Measurements from ENCODE around the gene ARFRP1. TPM values are rescaled to one million over a fixed set of nuclear protein-coding genes. Genes with fewer than 3 reads are reported as not detected.

Gene ARFRP1
- total and polyA plus RNA-seq, 2 of the 13 experiments (the other 11 are each of a cell fraction or from before 2014, with no cell fraction given): 32.0 to 51.1 TPM

DNA sequence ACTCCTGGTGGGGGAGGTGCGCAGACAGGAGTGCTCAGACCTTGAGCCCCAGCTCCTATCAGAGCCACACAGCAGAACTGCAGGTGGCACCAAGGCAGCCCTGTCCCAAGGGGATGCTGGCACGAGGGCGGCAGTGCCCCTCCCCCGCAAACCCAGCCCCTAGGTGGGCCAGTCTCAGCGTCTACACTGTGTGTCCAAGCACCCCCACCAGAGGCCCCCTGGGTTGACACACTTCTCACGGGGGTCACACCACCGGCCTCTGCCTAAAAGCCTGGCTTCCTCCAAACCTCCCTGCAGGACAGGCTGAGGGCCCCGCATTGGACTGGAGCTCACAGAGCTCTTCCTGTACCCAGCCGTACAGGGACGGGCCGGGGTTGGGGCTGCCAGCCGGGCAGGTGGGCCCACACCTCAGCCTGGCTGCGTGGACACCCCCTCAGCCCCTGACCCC is 39.9 kb upstream of the ARFRP1 start (continued):
- TF ChIP-seq, protein P1, sequence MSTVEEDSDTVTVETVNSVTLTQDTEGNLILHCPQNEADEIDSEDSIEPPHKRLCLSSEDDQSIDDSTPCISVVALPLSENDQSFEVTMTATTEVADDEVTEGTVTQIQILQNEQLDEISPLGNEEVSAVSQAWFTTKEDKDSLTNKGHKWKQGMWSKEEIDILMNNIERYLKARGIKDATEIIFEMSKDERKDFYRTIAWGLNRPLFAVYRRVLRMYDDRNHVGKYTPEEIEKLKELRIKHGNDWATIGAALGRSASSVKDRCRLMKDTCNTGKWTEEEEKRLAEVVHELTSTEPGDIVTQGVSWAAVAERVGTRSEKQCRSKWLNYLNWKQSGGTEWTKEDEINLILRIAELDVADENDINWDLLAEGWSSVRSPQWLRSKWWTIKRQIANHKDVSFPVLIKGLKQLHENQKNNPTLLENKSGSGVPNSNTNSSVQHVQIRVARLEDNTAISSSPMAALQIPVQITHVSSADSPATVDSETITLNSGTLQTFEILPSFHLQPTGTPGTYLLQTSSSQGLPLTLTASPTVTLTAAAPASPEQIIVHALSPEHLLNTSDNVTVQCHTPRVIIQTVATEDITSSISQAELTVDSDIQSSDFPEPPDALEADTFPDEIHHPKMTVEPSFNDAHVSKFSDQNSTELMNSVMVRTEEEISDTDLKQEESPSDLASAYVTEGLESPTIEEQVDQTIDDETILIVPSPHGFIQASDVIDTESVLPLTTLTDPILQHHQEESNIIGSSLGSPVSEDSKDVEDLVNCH (CRISPR knock-in tag; IDR thresholded peaks at IDR 0.05): no peak
- TF ChIP-seq SALL2 (CRISPR knock-in tag; IDR thresholded peaks at IDR 0.05): 0 out of 2 replicates have a peak, but pooled peaks have one; percentile 28
- no peak for TF ChIP-seq ZNF672 (CRISPR knock-in tag; IDR thresholded peaks at IDR 0.05)
- TF ChIP-seq ZNF501 (CRISPR knock-in tag; IDR thresholded peaks at IDR 0.05): 0 out of 2 replicates have a peak, but pooled peaks have one; percentile 21
- no peak for TF ChIP-seq TAF15 (IDR thresholded peaks at IDR 0.05; ENCODE audit: low read depth, low read length, poor library complexity, severe bottlenecking)
- no peak for TF ChIP-seq KLF16 (CRISPR knock-in tag; IDR thresholded peaks at IDR 0.05)
- TF ChIP-seq, protein P2, sequence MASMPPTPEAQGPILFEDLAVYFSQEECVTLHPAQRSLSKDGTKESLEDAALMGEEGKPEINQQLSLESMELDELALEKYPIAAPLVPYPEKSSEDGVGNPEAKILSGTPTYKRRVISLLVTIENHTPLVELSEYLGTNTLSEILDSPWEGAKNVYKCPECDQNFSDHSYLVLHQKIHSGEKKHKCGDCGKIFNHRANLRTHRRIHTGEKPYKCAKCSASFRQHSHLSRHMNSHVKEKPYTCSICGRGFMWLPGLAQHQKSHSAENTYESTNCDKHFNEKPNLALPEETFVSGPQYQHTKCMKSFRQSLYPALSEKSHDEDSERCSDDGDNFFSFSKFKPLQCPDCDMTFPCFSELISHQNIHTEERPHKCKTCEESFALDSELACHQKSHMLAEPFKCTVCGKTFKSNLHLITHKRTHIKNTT (CRISPR knock-in tag; IDR thresholded peaks at IDR 0.05): no peak
- peak; percentile 4; the same call in 1 of the 2 replicates for TF ChIP-seq ZFX (CRISPR knock-in tag; IDR thresholded peaks at IDR 0.05; ENCODE audit: low read depth)
- 0 out of 2 replicates have a peak, but pooled peaks have one; percentile 43 for TF ChIP-seq WIZ (CRISPR knock-in tag; IDR thresholded peaks at IDR 0.05)
- no peak for TF ChIP-seq ZNF747 (CRISPR knock-in tag; IDR thresholded peaks at IDR 0.05; ENCODE audit: borderline replicate concordance)
- no peak for TF ChIP-seq ZNF7 (CRISPR knock-in tag; IDR thresholded peaks at IDR 0.05)
- no peak for TF ChIP-seq MEIS2 (CRISPR knock-in tag; IDR thresholded peaks at IDR 0.05)
- no peak for TF ChIP-seq KDM5B (CRISPR knock-in tag; IDR thresholded peaks at IDR 0.05; ENCODE audit: borderline replicate concordance)
- TF ChIP-seq ZNF263 (CRISPR knock-in tag; IDR thresholded peaks at IDR 0.05): 0 out of 2 replicates have a peak, but pooled peaks have one; percentile 33
- 0 out of 2 replicates have a peak, but pooled peaks have one; percentile 17 for TF ChIP-seq BCL6 (CRISPR knock-in tag; IDR thresholded peaks at IDR 0.05)
- TF ChIP-seq NCOA1 (CRISPR knock-in tag; IDR thresholded peaks at IDR 0.05): no peak
- peak; percentile 32; the same call in 1 of the 2 replicates for TF ChIP-seq ZNF563 (CRISPR knock-in tag; IDR thresholded peaks at IDR 0.05)
- TF ChIP-seq ATF7-NPFF (CRISPR knock-in tag; IDR thresholded peaks at IDR 0.05; ENCODE audit: low read depth): no peak
- TF ChIP-seq, protein P3, sequence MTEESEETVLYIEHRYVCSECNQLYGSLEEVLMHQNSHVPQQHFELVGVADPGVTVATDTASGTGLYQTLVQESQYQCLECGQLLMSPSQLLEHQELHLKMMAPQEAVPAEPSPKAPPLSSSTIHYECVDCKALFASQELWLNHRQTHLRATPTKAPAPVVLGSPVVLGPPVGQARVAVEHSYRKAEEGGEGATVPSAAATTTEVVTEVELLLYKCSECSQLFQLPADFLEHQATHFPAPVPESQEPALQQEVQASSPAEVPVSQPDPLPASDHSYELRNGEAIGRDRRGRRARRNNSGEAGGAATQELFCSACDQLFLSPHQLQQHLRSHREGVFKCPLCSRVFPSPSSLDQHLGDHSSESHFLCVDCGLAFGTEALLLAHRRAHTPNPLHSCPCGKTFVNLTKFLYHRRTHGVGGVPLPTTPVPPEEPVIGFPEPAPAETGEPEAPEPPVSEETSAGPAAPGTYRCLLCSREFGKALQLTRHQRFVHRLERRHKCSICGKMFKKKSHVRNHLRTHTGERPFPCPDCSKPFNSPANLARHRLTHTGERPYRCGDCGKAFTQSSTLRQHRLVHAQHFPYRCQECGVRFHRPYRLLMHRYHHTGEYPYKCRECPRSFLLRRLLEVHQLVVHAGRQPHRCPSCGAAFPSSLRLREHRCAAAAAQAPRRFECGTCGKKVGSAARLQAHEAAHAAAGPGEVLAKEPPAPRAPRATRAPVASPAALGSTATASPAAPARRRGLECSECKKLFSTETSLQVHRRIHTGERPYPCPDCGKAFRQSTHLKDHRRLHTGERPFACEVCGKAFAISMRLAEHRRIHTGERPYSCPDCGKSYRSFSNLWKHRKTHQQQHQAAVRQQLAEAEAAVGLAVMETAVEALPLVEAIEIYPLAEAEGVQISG (CRISPR knock-in tag; IDR thresholded peaks at IDR 0.05): no peak
- TF ChIP-seq, protein P4, sequence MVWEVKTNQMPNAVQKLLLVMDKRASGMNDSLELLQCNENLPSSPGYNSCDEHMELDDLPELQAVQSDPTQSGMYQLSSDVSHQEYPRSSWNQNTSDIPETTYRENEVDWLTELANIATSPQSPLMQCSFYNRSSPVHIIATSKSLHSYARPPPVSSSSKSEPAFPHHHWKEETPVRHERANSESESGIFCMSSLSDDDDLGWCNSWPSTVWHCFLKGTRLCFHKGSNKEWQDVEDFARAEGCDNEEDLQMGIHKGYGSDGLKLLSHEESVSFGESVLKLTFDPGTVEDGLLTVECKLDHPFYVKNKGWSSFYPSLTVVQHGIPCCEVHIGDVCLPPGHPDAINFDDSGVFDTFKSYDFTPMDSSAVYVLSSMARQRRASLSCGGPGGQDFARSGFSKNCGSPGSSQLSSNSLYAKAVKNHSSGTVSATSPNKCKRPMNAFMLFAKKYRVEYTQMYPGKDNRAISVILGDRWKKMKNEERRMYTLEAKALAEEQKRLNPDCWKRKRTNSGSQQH (CRISPR knock-in tag; IDR thresholded peaks at IDR 0.05; ENCODE audit: low read depth): no peak
- peak; percentile 13 for TF ChIP-seq YY1 (IDR thresholded peaks at IDR 0.05; ENCODE audit: insufficient read depth, insufficient replicate concordance, low read depth, low read length)
- TF ChIP-seq RNF2 (conservative IDR thresholded peaks at IDR 0.05; ENCODE audit: low read depth): 0 out of 2 replicates have a peak, but pooled peaks have one; percentile 23
